Heart right ventricle (tissue), 16 donors: ENCODE results near the gene RPS27A. TPM values are rescaled to one million over a fixed set of nuclear protein-coding genes. Genes with fewer than 3 reads are reported as not detected.

Experiments used
- ATAC-seq, 8 donors: fragments of 200-7000 bp; cut with Tn5 transposase; one replicate each; pipeline ENCODE4 v1.9.1; 2020; ENCODE audit warnings: mild to moderate bottlenecking in 8 of 8, moderate library complexity in 8 of 8, moderate number of reproducible peaks in 1 of 8
- DNase-seq, 2 donors: peaks; one replicate each; pipeline ENCODE4 v3.0.0-alpha.2; 2020
- H3K27ac ChIP-seq, 10 donors: fragments of 200-600 bp; sonication (generic) in 2 of 10; one replicate each; pipeline versions ENCODE4 v1.5.0 to v1.8.0; 2020 to 2022; ENCODE audit warnings: mild to moderate bottlenecking in 3 of 10
- H3K27me3 ChIP-seq, 7 donors: fragments of 200-600 bp; one replicate each; pipeline ENCODE4 v1.8.0; 2021 to 2022; ENCODE audit warnings: mild to moderate bottlenecking in 2 of 7
- H3K36me3 ChIP-seq, 9 donors: fragments of 200-600 bp; sonication (generic) in 1 of 9; one replicate each; pipeline versions ENCODE4 v1.5.0 to v1.8.0; 2020 to 2022; ENCODE audit warnings: mild to moderate bottlenecking in 2 of 9
- H3K4me1 ChIP-seq, 9 donors: fragments of 200-600 bp; sonication (generic) in 1 of 9; one replicate each; pipeline versions ENCODE4 v1.5.0 to v1.8.0; 2020 to 2022; ENCODE audit warnings: mild to moderate bottlenecking in 4 of 9
- H3K4me3 ChIP-seq, 10 donors: fragments of 200-600 bp; sonication (generic) in 2 of 10; one replicate each; pipeline versions ENCODE4 v1.5.0 to v1.8.0; 2020 to 2022; ENCODE audit warnings: mild to moderate bottlenecking in 7 of 10, moderate library complexity in 2 of 10
- H3K9me3 ChIP-seq, 11 donors: fragments of 200-600 bp in 10 of 11; sonication (generic) in 2 of 11; one replicate each; pipeline versions ENCODE4 v1.5.0 to v1.8.0; 2013 to 2022; ENCODE audit warnings: mild to moderate bottlenecking in 2 of 11, control low read depth in 1 of 11, moderate library complexity in 1 of 11
- WGBS, 2 donors: extraction: QIAGEN DNeasy Blood & Tissue Kit; methylation state at CpG; one replicate each; pipeline ENCODE4 v1.1.7; 2013; ENCODE audit warnings: inconsistent platforms in 1 of 2; 5-methylcytosine and 5-hydroxymethylcytosine counted together
- intact Hi-C, 10 donors: fragments of 100-400 bp; cut with DNase I; formaldehyde crosslinking; loops; one replicate each; pipeline versions ENCODE4 v1.11.1 to v1.14.2; 2022
- polyA plus RNA-seq, 2 donors: library from polyadenylated mRNA; stranded (reverse); fragments of 200-250 nt; gene quantifications; one replicate each; pipeline ENCODE4 v1.2.3, GENCODE V29; 2013
- total RNA-seq, 10 donors: library from RNA; stranded (reverse); fragmentation: NEBNext Ultra II Directional in 3 of 10; extraction: Animal tissue kit (Norgen Biotek cat#: 25700) in 3 of 10; gene quantifications; one replicate each; pipeline versions ENCODE4 v1.2.1 to v1.2.4, GENCODE V29; 2021 to 2023
- TF ChIP-seq, protein P1 (sequence below), 9 donors: fragments of 200-600 bp; sonication (generic) in 2 of 9; IDR thresholded peaks; one replicate each; pipeline versions ENCODE4 v1.5.0 to v1.8.0; 2021 to 2022; ENCODE audit warnings: antibody characterized with exemption in 9 of 9, mild to moderate bottlenecking in 5 of 9, moderate library complexity in 1 of 9
- donor health status: Arrhythmogenic right ventricular cardiomyopathy.
- donor health status: ischemic (EF 13 %, LVEDD 7.1; RV severe dilation, severe dysfunction).
- donor health status: healthy with polysubstance abuse.
- donor health status: DM: no; HTN: yes; CAD: no.
- donor health status: DM: no; HTN: no; CAD: no.
- donor health status: ischemic (EF 25% LVEDD 6.9; RV normal size, moderate dysfunction).
- donor health status: ischemic (EF 25% LVEDD 5.7; RV mildly dilated, moderate dysfunction).
- donor health status: healthy.
- donor health status: DM: yes; HTN: yes; CAD: no.
- donor health status: Ischemic cardiomyopathy.
- donor health status: ischemic (EF 35%, LVEDD 5.7; RV mildly dilated, moderate dysfunction).
- donor health status: nonischemic (EF 11% LVEDD 7.7; RV severe dilation, severe dysfunction).
- donor health status: DM: yes; HTN: yes; CAD: no.
- donor health status: PGD.
- donor health status: ischemic (EF 29% LVEDD 5.4; RV normal size, mild dysfunction).
- donor health status: nonischemic (EF 23%, LVEDD 6.1; RV moderate dilation, normal function).

RPS27A gene
- total and polyA plus RNA-seq, 12 donors = 365 to 1,979 (median 427) TPM

DNA sequence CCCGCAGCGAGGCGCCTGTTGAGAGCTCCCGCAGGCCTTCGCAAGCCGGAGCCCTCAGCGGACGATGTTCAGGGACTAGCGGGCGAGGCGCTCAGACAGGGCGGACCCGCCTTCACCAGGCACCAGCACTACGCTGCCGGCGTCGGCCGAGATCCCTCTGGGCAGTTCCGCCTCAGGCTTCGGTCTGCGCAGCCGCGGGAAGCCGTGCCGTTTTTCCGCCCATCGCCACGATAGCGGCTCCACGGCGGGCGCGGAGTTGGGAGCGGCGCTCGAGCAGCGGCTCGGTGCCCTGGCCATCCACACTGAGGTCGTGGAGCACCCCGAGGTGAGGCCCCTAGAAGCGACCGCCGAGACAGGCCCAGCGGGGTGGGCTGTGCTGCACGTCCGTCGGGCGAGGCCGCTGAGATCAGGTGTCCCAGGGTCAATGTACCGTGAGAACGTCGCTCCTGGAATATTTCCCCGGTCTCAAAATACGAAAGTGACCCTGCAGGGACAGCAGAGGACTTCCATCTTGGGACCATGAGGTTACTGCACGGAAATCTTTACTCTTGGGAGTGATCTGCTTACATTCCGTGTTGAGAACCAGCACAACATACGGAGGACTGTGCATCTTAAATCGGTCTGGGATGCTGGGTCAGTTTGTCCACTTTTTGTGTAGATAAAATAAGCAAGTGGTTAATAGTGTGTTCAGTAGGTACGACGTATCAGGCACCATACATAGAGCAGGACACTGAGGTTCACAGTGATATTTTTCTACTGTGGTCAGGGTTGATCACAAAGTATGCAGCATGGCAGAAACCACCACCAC lies 49.8 kb downstream of the RPS27A start:
- peaks cover 0 to 10% (median 0%) of the 10 kb centered on the region in 9 donors for H3K36me3 ChIP-seq
- H3K27me3 ChIP-seq = peaks cover 0 to 9% (median 0%) of the 10 kb centered on the region in 7 donors
- TF ChIP-seq, protein P1, sequence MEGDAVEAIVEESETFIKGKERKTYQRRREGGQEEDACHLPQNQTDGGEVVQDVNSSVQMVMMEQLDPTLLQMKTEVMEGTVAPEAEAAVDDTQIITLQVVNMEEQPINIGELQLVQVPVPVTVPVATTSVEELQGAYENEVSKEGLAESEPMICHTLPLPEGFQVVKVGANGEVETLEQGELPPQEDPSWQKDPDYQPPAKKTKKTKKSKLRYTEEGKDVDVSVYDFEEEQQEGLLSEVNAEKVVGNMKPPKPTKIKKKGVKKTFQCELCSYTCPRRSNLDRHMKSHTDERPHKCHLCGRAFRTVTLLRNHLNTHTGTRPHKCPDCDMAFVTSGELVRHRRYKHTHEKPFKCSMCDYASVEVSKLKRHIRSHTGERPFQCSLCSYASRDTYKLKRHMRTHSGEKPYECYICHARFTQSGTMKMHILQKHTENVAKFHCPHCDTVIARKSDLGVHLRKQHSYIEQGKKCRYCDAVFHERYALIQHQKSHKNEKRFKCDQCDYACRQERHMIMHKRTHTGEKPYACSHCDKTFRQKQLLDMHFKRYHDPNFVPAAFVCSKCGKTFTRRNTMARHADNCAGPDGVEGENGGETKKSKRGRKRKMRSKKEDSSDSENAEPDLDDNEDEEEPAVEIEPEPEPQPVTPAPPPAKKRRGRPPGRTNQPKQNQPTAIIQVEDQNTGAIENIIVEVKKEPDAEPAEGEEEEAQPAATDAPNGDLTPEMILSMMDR (IDR thresholded peaks at IDR 0.05) = no peak
- DNase-seq = peak; percentile 88 to 94
- ATAC-seq = peak; percentile 97 to 100 (median 98)
- H3K4me3 ChIP-seq = peak overlapping the region; percentile 30 to 96 (median 77)
- H3K27ac ChIP-seq = peak overlapping the region; percentile 87 to 98 (median 94)
- WGBS, 2 donors = 1 to 2% methylated on average over 60 of the region's 60 CpGs
- intact Hi-C loops = loop anchor here in 4 of 10 donors (5.0 to 10.0 kb wide), 3 partner anchors 132 to 142 kb away; partner anchors contain the start of gene CCDC88A (in 2 of the 4)
- H3K9me3 ChIP-seq = no peaks in the 10 kb centered on the region
- H3K4me1 ChIP-seq = peaks cover 0 to 32% (median 20%) of the 10 kb centered on the region in 9 donors

DNA sequence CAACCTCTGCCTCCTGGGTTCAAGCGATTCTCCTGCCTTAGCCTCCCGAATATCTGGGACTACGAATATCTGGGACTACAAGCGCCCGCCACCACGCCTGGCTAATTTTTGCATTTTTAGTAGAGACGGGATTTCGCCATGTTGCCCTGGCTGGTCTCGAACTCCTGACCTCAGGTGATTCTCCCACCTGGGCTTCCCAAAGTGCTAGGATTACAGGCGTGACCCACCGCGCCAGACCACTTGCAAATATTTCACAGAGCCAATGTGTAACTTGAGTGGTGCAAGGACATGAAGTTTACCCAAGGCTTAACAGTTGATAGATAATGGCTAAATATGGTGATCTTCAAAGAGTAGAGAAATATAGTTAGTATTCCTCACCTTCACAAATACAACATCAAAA lies 50.6 kb downstream of the RPS27A start:
- DNase-seq (no peak), ATAC-seq (no peak)
- Histone ChIP-seq H3K4me3 (peak overlapping the region in 7 of 10 donors; percentile 54 to 96 (median 78)), H3K27ac (peak overlapping the region in 6 of 10 donors; percentile 93 to 98 (median 96)), H3K9me3 (no peaks in the 10 kb centered on the region), H3K4me1 (peaks cover 0 to 37% (median 24%) of the 10 kb centered on the region in 9 donors), H3K36me3 (peaks cover 0 to 10% (median 0%) of the 10 kb centered on the region in 9 donors), H3K27me3 (peaks cover 0 to 9% (median 0%) of the 10 kb centered on the region in 7 donors)
- TF ChIP-seq, protein P1 (IDR thresholded peaks at IDR 0.05) = no peak
- intact Hi-C loops = loop anchor here in 4 of 10 donors (5.0 to 10.0 kb wide), 3 partner anchors 132 to 142 kb away; partner anchors contain the start of gene CCDC88A (in 2 of the 4)
- WGBS, 2 donors = 97 to 98% methylated on average over 12 of the region's 12 CpGs

Other genes starting within 250 kb of the RPS27A start
- 100 to 1,000 TPM in 5 of 10 donors, 10 to 100 TPM in 5; 40.6 to 163 (median 95.3) TPM for gene RTN4, start 182.2 kb upstream of the RPS27A start, total RNA-seq
- gene RTN4, start 182.2 kb upstream of the RPS27A start, polyA plus RNA-seq = 100 to 1,000 TPM in 1 of 2 donors, 10 to 100 TPM in 1; 82.8 to 126 TPM
- gene CLHC1, start 395 bp upstream of the RPS27A start, total RNA-seq = 1 to 10 TPM; 4.0 to 9.0 (median 6.3) TPM
- 1 to 10 TPM; 1.7 to 9.7 TPM for gene CLHC1, start 395 bp upstream of the RPS27A start, polyA plus RNA-seq
- gene MTIF2, start 36.5 kb downstream of the RPS27A start, total RNA-seq = 10 to 100 TPM; 39.7 to 59.3 (median 50.0) TPM
- gene MTIF2, start 36.5 kb downstream of the RPS27A start, polyA plus RNA-seq = 10 to 100 TPM; 26.2 to 26.9 TPM
- 10 to 100 TPM; 18.6 to 30.0 (median 22.6) TPM for gene CCDC88A, start 187.2 kb downstream of the RPS27A start, total RNA-seq
- 10 to 100 TPM in 1 of 2 donors, 1 to 10 TPM in 1; 7.8 to 45.4 TPM for gene CCDC88A, start 187.2 kb downstream of the RPS27A start, polyA plus RNA-seq